Vagina (tissue), 2 donors: ENCODE results near the gene MYL3.

Experiments used
- CTCF ChIP-seq, 3 experiments: fragments of 450-650 bp in 2 of 3; fragments of 200-600 bp in 1 of 3; sonication (generic) in 1 of 3; IDR thresholded peaks; one replicate each; pipeline ENCODE4 v1.5.1; 2017 to 2019; ENCODE audit warnings: antibody characterized with exemption in 3 of 3, mild to moderate bottlenecking in 2 of 3, moderate library complexity in 2 of 3
- POLR2A ChIP-seq, 2 donors: fragments of 450-650 bp; IDR thresholded peaks; one replicate each; pipeline ENCODE4 v1.6.1; 2017; ENCODE audit warnings: antibody characterized with exemption in 2 of 2, mild to moderate bottlenecking in 2 of 2, moderate library complexity in 2 of 2
- POLR2AphosphoS5 ChIP-seq, 2 donors: sonication (generic); formaldehyde crosslinking; IDR thresholded peaks; one replicate each; pipeline ENCODE4 v1.9.0; 2017; ENCODE audit warnings: antibody characterized with exemption in 2 of 2, mild to moderate bottlenecking in 2 of 2, low read depth in 1 of 2; ENCODE audit not compliant: insufficient read depth in 1 of 2

DNA sequence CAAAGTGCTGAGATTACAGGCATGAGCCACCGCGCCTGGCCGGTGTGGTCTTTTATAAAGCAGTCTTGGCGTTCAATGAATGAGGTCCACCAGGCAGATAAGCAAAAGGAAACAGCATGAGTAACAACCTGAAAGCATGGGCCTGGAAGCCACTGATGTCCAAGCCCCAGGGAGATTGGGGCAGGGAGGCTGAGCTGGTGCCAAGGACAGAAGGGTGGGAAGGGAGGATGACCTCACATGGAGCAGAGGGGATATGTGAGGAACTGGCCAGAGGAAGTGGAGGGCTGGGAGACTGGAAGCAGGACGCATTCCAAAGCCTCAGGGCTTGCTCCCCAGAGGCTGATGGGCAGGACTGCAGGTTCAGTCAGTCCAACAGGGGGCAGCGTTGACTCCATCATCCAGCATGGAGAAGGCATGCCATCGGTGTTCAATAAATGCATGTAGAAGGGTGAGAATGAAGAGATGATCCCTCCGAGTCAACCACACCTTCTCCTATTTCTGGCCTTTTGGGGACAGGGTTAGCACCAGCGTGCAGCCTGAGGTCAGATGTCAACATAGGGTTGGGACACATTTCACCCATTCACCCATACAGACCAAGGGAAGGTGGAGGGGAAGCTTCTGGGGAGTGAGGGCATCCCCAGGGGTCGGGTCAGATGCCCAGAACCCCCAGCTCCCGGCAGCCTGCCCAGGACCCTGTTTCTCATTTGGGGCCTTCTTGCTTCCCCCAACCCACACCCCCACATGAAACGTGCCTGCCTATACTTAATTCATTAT, 14.8 kb downstream of the MYL3 start:
- no peak for TF ChIP-seq CTCF (IDR thresholded peaks at IDR 0.05)
- TF ChIP-seq POLR2A (IDR thresholded peaks at IDR 0.05): no peak
- no peak for TF ChIP-seq POLR2AphosphoS5 (IDR thresholded peaks at IDR 0.05; ENCODE audit: insufficient read depth in 1 of 2, low read depth in 1 of 2)
